ENCODE results near the gene IP6K1.

IP6K1 gene

GRCh38 chr3:49747792-49748480 is 38.4 kb downstream of the IP6K1 start:
- TF ChIP-seq CTCF (IDR thresholded peaks at IDR 0.05; ENCODE audit: borderline replicate concordance, control extremely low read depth, extremely low read depth, insufficient read depth, missing control alignments) = no peak
- in situ Hi-C loops (cut with MboI; ENCODE audit: low sequenced_read_pairs, unreplicated experiment) = no loop called here
- no peak for DNase-seq (ENCODE audit: low spot score)

- in situ Hi-C loops (cut with MboI; ENCODE audit: low sequenced_read_pairs, unreplicated experiment) = no loop called here
- no peak for DNase-seq (ENCODE audit: low spot score)
- no peak for TF ChIP-seq CTCF (IDR thresholded peaks at IDR 0.05; ENCODE audit: borderline replicate concordance, control extremely low read depth, extremely low read depth, insufficient read depth, missing control alignments)
Measured at GRCh38 chr3:49745986-49746385, 40.4 kb downstream of the IP6K1 start.

GRCh38 chr3:49740427-49740826 is 45.9 kb downstream of the IP6K1 start:
- in situ Hi-C loops (cut with MboI; ENCODE audit: low sequenced_read_pairs, unreplicated experiment) = no loop called here
- DNase-seq (ENCODE audit: low spot score) = no peak
- no peak for TF ChIP-seq CTCF (IDR thresholded peaks at IDR 0.05; ENCODE audit: borderline replicate concordance, control extremely low read depth, extremely low read depth, insufficient read depth, missing control alignments)

GRCh38 chr3:49738067-49738713 is 48.2 kb downstream of the IP6K1 start:
- TF ChIP-seq CTCF (IDR thresholded peaks at IDR 0.05; ENCODE audit: borderline replicate concordance, control extremely low read depth, extremely low read depth, insufficient read depth, missing control alignments) = no peak
- in situ Hi-C loops (cut with MboI; ENCODE audit: low sequenced_read_pairs, unreplicated experiment) = no loop called here
- DNase-seq (ENCODE audit: low spot score) = no peak

GRCh38 chr3:49734752-49735151 is 51.6 kb downstream of the IP6K1 start:
- in situ Hi-C loops (cut with MboI; ENCODE audit: low sequenced_read_pairs, unreplicated experiment) = no loop called here
- no peak for DNase-seq (ENCODE audit: low spot score)
- TF ChIP-seq CTCF (IDR thresholded peaks at IDR 0.05; ENCODE audit: borderline replicate concordance, control extremely low read depth, extremely low read depth, insufficient read depth, missing control alignments) = no peak

GRCh38 chr3:49733551-49733950 is 52.8 kb downstream of the IP6K1 start:
- no peak for DNase-seq (ENCODE audit: low spot score)
- in situ Hi-C loops (cut with MboI; ENCODE audit: low sequenced_read_pairs, unreplicated experiment) = no loop called here
- no peak for TF ChIP-seq CTCF (IDR thresholded peaks at IDR 0.05; ENCODE audit: borderline replicate concordance, control extremely low read depth, extremely low read depth, insufficient read depth, missing control alignments)
